ENCODE data around the gene TOM1.

DNA sequence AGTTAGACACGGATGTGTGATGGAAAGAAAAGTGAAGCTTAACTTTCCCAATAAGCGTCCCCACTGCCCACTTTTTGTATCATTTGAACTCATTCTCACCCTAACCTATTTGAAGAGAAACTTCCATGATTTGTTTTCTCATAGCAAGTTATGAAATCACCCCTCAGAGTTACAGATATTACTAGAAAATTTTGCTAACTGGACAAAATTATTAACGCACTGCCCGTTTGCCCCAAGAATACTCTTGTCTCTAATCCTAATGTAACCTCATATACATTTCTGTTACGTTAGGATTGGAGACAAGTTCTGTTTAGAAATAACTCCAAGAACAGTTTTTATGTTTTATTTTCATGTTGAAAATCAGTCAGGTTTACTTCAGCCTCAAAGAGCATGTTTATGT, 25.5 kb downstream of the TOM1 start:
- TF ChIP-seq, protein P1, sequence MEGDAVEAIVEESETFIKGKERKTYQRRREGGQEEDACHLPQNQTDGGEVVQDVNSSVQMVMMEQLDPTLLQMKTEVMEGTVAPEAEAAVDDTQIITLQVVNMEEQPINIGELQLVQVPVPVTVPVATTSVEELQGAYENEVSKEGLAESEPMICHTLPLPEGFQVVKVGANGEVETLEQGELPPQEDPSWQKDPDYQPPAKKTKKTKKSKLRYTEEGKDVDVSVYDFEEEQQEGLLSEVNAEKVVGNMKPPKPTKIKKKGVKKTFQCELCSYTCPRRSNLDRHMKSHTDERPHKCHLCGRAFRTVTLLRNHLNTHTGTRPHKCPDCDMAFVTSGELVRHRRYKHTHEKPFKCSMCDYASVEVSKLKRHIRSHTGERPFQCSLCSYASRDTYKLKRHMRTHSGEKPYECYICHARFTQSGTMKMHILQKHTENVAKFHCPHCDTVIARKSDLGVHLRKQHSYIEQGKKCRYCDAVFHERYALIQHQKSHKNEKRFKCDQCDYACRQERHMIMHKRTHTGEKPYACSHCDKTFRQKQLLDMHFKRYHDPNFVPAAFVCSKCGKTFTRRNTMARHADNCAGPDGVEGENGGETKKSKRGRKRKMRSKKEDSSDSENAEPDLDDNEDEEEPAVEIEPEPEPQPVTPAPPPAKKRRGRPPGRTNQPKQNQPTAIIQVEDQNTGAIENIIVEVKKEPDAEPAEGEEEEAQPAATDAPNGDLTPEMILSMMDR (IDR thresholded peaks at IDR 0.05) = no peak
- no peak for TF ChIP-seq POLR2A (IDR thresholded peaks at IDR 0.05)
